Measurements from ENCODE around the gene EFNA1.

The EFNA1 gene

GRCh38 chr1:155134322-155134721 is 6.6 kb downstream of the EFNA1 start:
- Histone ChIP-seq H3K4me3 (ENCODE audit: low read length) (no peak overlapping the region), H3K79me2 (ENCODE audit: control insufficient read depth, low read length) (peaks cover 38% of the 10 kb centered on the region), H3K9me3 (ENCODE audit: control insufficient read depth, insufficient read depth, low read length) (no peaks in the 10 kb centered on the region), H3F3A (ENCODE audit: control insufficient read depth, insufficient read depth) (peaks cover 16% of the 10 kb centered on the region), H3K27ac (ENCODE audit: low read depth, low read length) (no peak overlapping the region), H3K4me2 (ENCODE audit: low read length) (peak overlapping the region; percentile 98), H3K9me2 (replicated peaks; ENCODE audit: control insufficient read depth, low read length) (no peaks in the 10 kb centered on the region), H3K4me1 (ENCODE audit: control insufficient read depth, low read length) (peaks cover 36% of the 10 kb centered on the region), H3K36me3 (ENCODE audit: control insufficient read depth, low read length) (peaks cover 26% of the 10 kb centered on the region), H4K20me1 (ENCODE audit: control insufficient read depth, insufficient read depth, low read depth, low read length) (no peaks in the 10 kb centered on the region), H3K27me3 (ENCODE audit: control insufficient read depth, low read length) (peaks cover 4% of the 10 kb centered on the region)
- TF ChIP-seq EZH2phosphoT487 (IDR thresholded peaks at IDR 0.05; ENCODE audit: borderline replicate concordance, low read length) (no peak), CTCF (IDR thresholded peaks at IDR 0.05; ENCODE audit: low read depth, low read length, poor library complexity, severe bottlenecking) (no peak)

- Histone ChIP-seq H3K9me2 (replicated peaks; ENCODE audit: control insufficient read depth, low read length) (no peaks in the 10 kb centered on the region), H4K20me1 (ENCODE audit: control insufficient read depth, insufficient read depth, low read depth, low read length) (no peaks in the 10 kb centered on the region), H3K4me2 (ENCODE audit: low read length) (peak overlapping the region; percentile 98), H3K27ac (ENCODE audit: low read depth, low read length) (peak overlapping the region; percentile 78), H3F3A (ENCODE audit: control insufficient read depth, insufficient read depth) (peaks cover 16% of the 10 kb centered on the region), H3K9me3 (ENCODE audit: control insufficient read depth, insufficient read depth, low read length) (no peaks in the 10 kb centered on the region), H3K4me3 (ENCODE audit: low read length) (peak overlapping the region; percentile 89), H3K79me2 (ENCODE audit: control insufficient read depth, low read length) (peaks cover 45% of the 10 kb centered on the region), H3K4me1 (ENCODE audit: control insufficient read depth, low read length) (peaks cover 36% of the 10 kb centered on the region), H3K27me3 (ENCODE audit: control insufficient read depth, low read length) (0 out of 2 replicates have a peak, but pooled peaks cover 2% of the 10 kb centered on the region), H3K36me3 (ENCODE audit: control insufficient read depth, low read length) (peaks cover 31% of the 10 kb centered on the region)
- no peak for TF ChIP-seq EZH2phosphoT487 (IDR thresholded peaks at IDR 0.05; ENCODE audit: borderline replicate concordance, low read length)
- TF ChIP-seq CTCF (IDR thresholded peaks at IDR 0.05; ENCODE audit: low read depth, low read length, poor library complexity, severe bottlenecking): no peak
Observed at GRCh38 chr1:155134880-155135414, 7.3 kb downstream of the EFNA1 start.

- Histone ChIP-seq H3K27ac (ENCODE audit: low read depth, low read length) (peak within 1 kb of the TSS; percentile 78), H3K9me3 (ENCODE audit: control insufficient read depth, insufficient read depth, low read length) (no peaks in the 10 kb centered on the region), H3K4me3 (ENCODE audit: low read length) (peak within 1 kb of the TSS; percentile 89), H3F3A (ENCODE audit: control insufficient read depth, insufficient read depth) (peaks cover 16% of the 10 kb centered on the region), H3K9me2 (replicated peaks; ENCODE audit: control insufficient read depth, low read length) (no peaks in the 10 kb centered on the region), H3K4me2 (ENCODE audit: low read length) (peak within 1 kb of the TSS; percentile 98), H3K4me1 (ENCODE audit: control insufficient read depth, low read length) (peaks cover 37% of the 10 kb centered on the region), H3K36me3 (ENCODE audit: control insufficient read depth, low read length) (peaks cover 34% of the 10 kb centered on the region), H4K20me1 (ENCODE audit: control insufficient read depth, insufficient read depth, low read depth, low read length) (no peaks in the 10 kb centered on the region), H3K79me2 (ENCODE audit: control insufficient read depth, low read length) (peaks cover 48% of the 10 kb centered on the region), H3K27me3 (ENCODE audit: control insufficient read depth, low read length) (no peaks in the 10 kb centered on the region)
- no peak for TF ChIP-seq EZH2phosphoT487 (IDR thresholded peaks at IDR 0.05; ENCODE audit: borderline replicate concordance, low read length)
- TF ChIP-seq CTCF (IDR thresholded peaks at IDR 0.05; ENCODE audit: low read depth, low read length, poor library complexity, severe bottlenecking): no peak
Observed at GRCh38 chr1:155135415-155136028, 7.8 kb downstream of the EFNA1 start, which contains the start of gene SLC50A1. SLC50A1 (plus strand) TSS chr1:155135852; CDS start chr1:155135912, 60 bp downstream.
